GM19395 (cell line): ENCODE results near the gene FAM13A.
"Not testable (repeated sequence)": the region's sequence is repeated elsewhere in the genome, so short reads cannot be mapped to it uniquely, and the experiment has no call there.

ENCODE experiments used
- ATAC-seq: cut with Tn5 transposase; IDR thresholded peaks from one replicate; pipeline ENCODE4 v1.9.1; 2021; ENCODE audit warnings: mild to moderate bottlenecking, moderate library complexity; ENCODE audit not compliant: unreplicated experiment

Gene FAM13A

GRCh38 chr4:88858752-88859151 is 198.2 kb downstream of the FAM13A start:
- ATAC-seq = peak; percentile 96

- ATAC-seq = no peak
Measured at GRCh38 chr4:88857588-88857987, 199.4 kb downstream of the FAM13A start.

- ATAC-seq = no peak
Measured at GRCh38 chr4:88854481-88854880, 202.5 kb downstream of the FAM13A start.

GRCh38 chr4:88853583-88853982 is 203.4 kb downstream of the FAM13A start:
- ATAC-seq = not testable (repeated sequence)

GRCh38 chr4:88846206-88846790 is 210.7 kb downstream of the FAM13A start:
- no peak for ATAC-seq

GRCh38 chr4:88843067-88843685 is 213.8 kb downstream of the FAM13A start:
- ATAC-seq = no peak

- ATAC-seq = no peak
Measured at GRCh38 chr4:88841635-88842034, 215.3 kb downstream of the FAM13A start.

GRCh38 chr4:88836216-88836615 is 220.8 kb downstream of the FAM13A start:
- ATAC-seq = no peak

GRCh38 chr4:88831031-88831430 is 226.0 kb downstream of the FAM13A start:
- ATAC-seq = no peak

- ATAC-seq = no peak
Measured at GRCh38 chr4:88830598-88830997, 226.4 kb downstream of the FAM13A start.

GRCh38 chr4:88828842-88829571 is 228.0 kb downstream of the FAM13A start:
- ATAC-seq = no peak

GRCh38 chr4:88827442-88827841 is 229.5 kb downstream of the FAM13A start:
- no peak for ATAC-seq

GRCh38 chr4:88826771-88827170 is 230.2 kb downstream of the FAM13A start:
- no peak for ATAC-seq

- no peak for ATAC-seq
Measured at GRCh38 chr4:88825931-88826330, 231.1 kb downstream of the FAM13A start.

- peak; percentile 97 for ATAC-seq
Measured at GRCh38 chr4:88823058-88823919, 233.7 kb downstream of the FAM13A start.

- no peak for ATAC-seq
Measured at GRCh38 chr4:88822034-88822789, 234.8 kb downstream of the FAM13A start.

GRCh38 chr4:88821522-88821921 is 235.5 kb downstream of the FAM13A start:
- no peak for ATAC-seq

- ATAC-seq = no peak
Measured at GRCh38 chr4:88820698-88821415, 236.1 kb downstream of the FAM13A start.

GRCh38 chr4:88819818-88820697 is 236.9 kb downstream of the FAM13A start:
- no peak for ATAC-seq
